T-cell (primary cell): ENCODE results near the gene TNFRSF1B. TPM values are rescaled to one million over a fixed set of nuclear protein-coding genes. Genes with fewer than 3 reads are reported as not detected.

ENCODE experiments used
- ATAC-seq, 4 experiments: fragments of 200-7000 bp in 3 of 4; fragments of 150-1000 bp in 1 of 4; cut with Tn5 transposase; replicated peaks in 1 of 4; 1 replicate in 3 of 4; 2 replicates in 1 of 4; pipeline ENCODE4 v1.10.0; 2021; ENCODE audit warnings: moderate library complexity in 3 of 4, mild to moderate bottlenecking in 2 of 4, moderate number of reproducible peaks in 1 of 4
- CTCF ChIA-PET, 2 donors: fragments of 300-600 bp; sonication (Branson Sonifier 250); formaldehyde crosslinking; loops; one replicate each; lab custom pipeline; 2022; ENCODE audit warnings: antibody characterized with exemption in 2 of 2; lab: Charles Lee
- POLR2A ChIA-PET, 2 donors: fragments of 300-600 bp; sonication (Branson Sonifier 250); formaldehyde crosslinking; loops; one replicate each; lab custom pipeline; 2022; ENCODE audit warnings: antibody characterized with exemption in 2 of 2; lab: Charles Lee
- DNase-seq, 35 experiments: peaks; one replicate each; pipeline versions ENCODE4 v3.0.0 to v3.0.0-alpha.2; 2013 to 2023
- H3K27ac ChIP-seq: one replicate; pipeline ENCODE4 v1.5.1; 2013; ENCODE audit warnings: low read length
- H3K27me3 ChIP-seq, 2 experiments: replicated peaks in 1 of 2; 1 replicate in 1 of 2; 2 replicates in 1 of 2; pipeline versions ENCODE4 v1.6.1 to v1.7.0; 2013; ENCODE audit warnings: low read length in 1 of 2, mixed read lengths in 1 of 2; ENCODE audit not compliant: control insufficient read depth in 2 of 2, insufficient read depth in 2 of 2; ENCODE audit errors: extremely low read depth in 1 of 2
- H3K36me3 ChIP-seq, 2 donors: 1 replicate in 1 of 2; 2 replicates in 1 of 2; pipeline versions ENCODE4 v1.6.1 to v1.7.0; 2013; ENCODE audit warnings: low read length in 1 of 2; ENCODE audit not compliant: control insufficient read depth in 2 of 2, insufficient read depth in 1 of 2; ENCODE audit errors: extremely low read depth in 1 of 2
- H3K4me1 ChIP-seq, 2 experiments: 1 replicate in 1 of 2; 2 replicates in 1 of 2; pipeline versions ENCODE4 v1.6.1 to v1.7.0; 2013; ENCODE audit warnings: low read length in 2 of 2, mixed read lengths in 1 of 2; ENCODE audit not compliant: insufficient read depth in 2 of 2, control insufficient read depth in 1 of 2; ENCODE audit errors: extremely low read depth in 1 of 2
- H3K4me3 ChIP-seq, 2 donors: 1 replicate in 1 of 2; 2 replicates in 1 of 2; pipeline versions ENCODE4 v1.5.1 to v1.7.0; 2013; ENCODE audit warnings: mild to moderate bottlenecking in 2 of 2, low read length in 1 of 2, moderate library complexity in 1 of 2; ENCODE audit not compliant: control insufficient read depth in 1 of 2; ENCODE audit errors: extremely low read depth in 1 of 2
- H3K9me3 ChIP-seq: 2 replicates; pipeline ENCODE4 v1.7.0; 2013
- H3K27ac Mint-ChIP-seq, 2 donors: one replicate each; pipeline ENCODE4 v1.8.0; 2020 to 2021; ENCODE audit warnings: mild to moderate bottlenecking in 2 of 2, mixed read lengths in 2 of 2
- H3K27me3 Mint-ChIP-seq, 2 donors: one replicate each; pipeline ENCODE4 v1.8.0; 2021 to 2022; ENCODE audit warnings: mixed read lengths in 2 of 2
- H3K36me3 Mint-ChIP-seq: one replicate; pipeline ENCODE4 v1.8.0; 2021; ENCODE audit warnings: mixed read lengths
- H3K4me1 Mint-ChIP-seq, 3 donors: one replicate each; pipeline ENCODE4 v1.8.0; 2020 to 2022; ENCODE audit warnings: mixed read lengths in 3 of 3, mild to moderate bottlenecking in 1 of 3
- H3K4me3 Mint-ChIP-seq, 3 donors: one replicate each; pipeline ENCODE4 v1.8.0; 2020 to 2022; ENCODE audit warnings: mild to moderate bottlenecking in 3 of 3, mixed read lengths in 3 of 3, moderate library complexity in 3 of 3
- H3K9me3 Mint-ChIP-seq, 3 donors: one replicate each; pipeline ENCODE4 v1.8.0; 2020 to 2022; ENCODE audit warnings: mixed read lengths in 3 of 3
- WGBS: methylation state at CpG from one replicate; pipeline ENCODE4 v1.1.5; 2013; ENCODE audit warnings: missing lambda C conversion rate; ENCODE audit not compliant: insufficient coverage; 5-methylcytosine and 5-hydroxymethylcytosine counted together
- total RNA-seq, 35 experiments: library from RNA in 6 of 35; stranded (reverse) in 6 of 35; fragments of 120-200 nt in 1 of 35; gene quantifications; one replicate each; pipeline versions ENCODE4 v1.2.1 to v1.2.4 and lab custom pipeline; 2013 to 2026

Gene TNFRSF1B
- total RNA-seq, 5 donors from 2014 or later (not counting 1 experiment from before 2014, with no cell fraction given): 55.0 to 130 (median 99.6) TPM

- H3K27me3 Mint-ChIP-seq: no peaks in the 10 kb centered on the region
- ATAC-seq (no peak), DNase-seq (peak in 1 of 35 experiments; percentile 48)
- peaks cover 6 to 37% (median 21%) of the 10 kb centered on the region in 3 donors for H3K4me1 Mint-ChIP-seq
- Histone ChIP-seq H3K9me3 (no peaks in the 10 kb centered on the region), H3K4me1 (peaks cover 2 to 55% of the 10 kb centered on the region in 2 experiments), H3K36me3 (peaks cover 43 to 73% of the 10 kb centered on the region in 2 donors), H3K4me3 (no peak overlapping the region), H3K27me3 (no peaks in the 10 kb centered on the region), H3K27ac (no peak overlapping the region)
- no peaks in the 10 kb centered on the region for H3K9me3 Mint-ChIP-seq
- ChIA-PET CTCF (interaction anchor here in 1 of 2 donors (0.6 to 1.0 kb wide), 3 partner anchors 10 to 72 kb away, joined by 3 to 4 read pairs (median 3); no protein-coding TSS in a partner anchor), POLR2A (interaction anchor here in 1 of 2 donors (0.6 kb wide), 1 partner anchor 69 kb away, joined by 3 read pairs; no protein-coding TSS in a partner anchor)
- H3K27ac Mint-ChIP-seq: peak overlapping the region in 1 of 2 donors; percentile 39
- WGBS: 98% methylated on average over 9 of the region's 20 CpGs
- H3K4me3 Mint-ChIP-seq: no peak overlapping the region
- H3K36me3 Mint-ChIP-seq: peaks cover 34% of the 10 kb centered on the region
These were observed 30.1 kb downstream of the TNFRSF1B start for GRCh38 chr1:12196641-12197482.

DNA sequence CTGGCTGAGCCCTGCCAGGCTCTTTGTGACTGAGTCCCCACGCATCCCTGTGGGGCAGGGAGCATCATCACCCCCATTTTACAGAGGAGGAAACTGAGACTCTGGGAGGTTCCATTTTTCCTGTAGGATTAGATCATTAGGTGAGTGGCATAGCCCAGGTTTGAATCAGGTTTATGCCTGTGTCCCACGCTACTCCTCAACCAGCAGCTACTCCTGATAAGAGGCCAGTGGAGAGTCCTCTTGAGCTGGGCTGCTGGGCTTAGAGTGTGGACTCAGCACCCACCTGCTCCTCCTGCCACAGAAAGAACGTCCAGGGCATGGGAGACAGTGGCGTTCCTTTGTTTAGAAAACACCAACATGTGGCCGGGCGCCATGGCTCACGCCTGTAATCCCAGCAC, 30.7 kb downstream of the TNFRSF1B start:
- WGBS: 100% methylated on average over 1 of the region's 7 CpGs
- Mint-ChIP-seq H3K9me3 (no peaks in the 10 kb centered on the region), H3K4me1 (peaks cover 10 to 41% (median 24%) of the 10 kb centered on the region in 3 donors), H3K27me3 (no peaks in the 10 kb centered on the region), H3K36me3 (peaks cover 35% of the 10 kb centered on the region), H3K27ac (no peak overlapping the region), H3K4me3 (no peak overlapping the region)
- Histone ChIP-seq H3K9me3 (no peaks in the 10 kb centered on the region), H3K27me3 (no peaks in the 10 kb centered on the region), H3K4me1 (peaks cover 2 to 59% of the 10 kb centered on the region in 2 experiments), H3K4me3 (no peak overlapping the region), H3K36me3 (peaks cover 44 to 71% of the 10 kb centered on the region in 2 donors), H3K27ac (no peak overlapping the region)
- ChIA-PET CTCF (interaction anchor here in 1 of 2 donors (0.7 to 1.0 kb wide), 2 partner anchors 18 to 73 kb away, joined by 3 to 4 read pairs; no protein-coding TSS in a partner anchor), POLR2A (no interaction called here)
- ATAC-seq (no peak), DNase-seq (no peak)

- H3K27ac ChIP-seq: no peak overlapping the region
- peaks cover 32 to 52% (median 47%) of the 10 kb centered on the region in 3 donors for H3K4me1 Mint-ChIP-seq
- H3K27me3 Mint-ChIP-seq: no peaks in the 10 kb centered on the region
- WGBS: 81% methylated on average over 3 of the region's 7 CpGs
- H3K36me3 Mint-ChIP-seq: peaks cover 23% of the 10 kb centered on the region
- H3K4me3 Mint-ChIP-seq: no peak overlapping the region
- H3K9me3 ChIP-seq: no peaks in the 10 kb centered on the region
- DNase-seq: no peak
- peaks cover 2 to 69% of the 10 kb centered on the region in 2 experiments for H3K4me1 ChIP-seq
- ATAC-seq: no peak
- no peaks in the 10 kb centered on the region for H3K27me3 ChIP-seq
- peaks cover 25 to 61% of the 10 kb centered on the region in 2 donors for H3K36me3 ChIP-seq
- CTCF ChIA-PET: interaction anchor here in 1 of 2 donors (1.3 kb wide), 1 partner anchor 76 kb away, joined by 3 read pairs; no protein-coding TSS in a partner anchor
- H3K9me3 Mint-ChIP-seq: no peaks in the 10 kb centered on the region
- no peak overlapping the region for H3K4me3 ChIP-seq
- POLR2A ChIA-PET: no interaction called here
- H3K27ac Mint-ChIP-seq: peak overlapping the region; percentile 36 to 71
These were observed 33.4 kb downstream of the TNFRSF1B start for GRCh38 chr1:12200208-12200607.

DNA sequence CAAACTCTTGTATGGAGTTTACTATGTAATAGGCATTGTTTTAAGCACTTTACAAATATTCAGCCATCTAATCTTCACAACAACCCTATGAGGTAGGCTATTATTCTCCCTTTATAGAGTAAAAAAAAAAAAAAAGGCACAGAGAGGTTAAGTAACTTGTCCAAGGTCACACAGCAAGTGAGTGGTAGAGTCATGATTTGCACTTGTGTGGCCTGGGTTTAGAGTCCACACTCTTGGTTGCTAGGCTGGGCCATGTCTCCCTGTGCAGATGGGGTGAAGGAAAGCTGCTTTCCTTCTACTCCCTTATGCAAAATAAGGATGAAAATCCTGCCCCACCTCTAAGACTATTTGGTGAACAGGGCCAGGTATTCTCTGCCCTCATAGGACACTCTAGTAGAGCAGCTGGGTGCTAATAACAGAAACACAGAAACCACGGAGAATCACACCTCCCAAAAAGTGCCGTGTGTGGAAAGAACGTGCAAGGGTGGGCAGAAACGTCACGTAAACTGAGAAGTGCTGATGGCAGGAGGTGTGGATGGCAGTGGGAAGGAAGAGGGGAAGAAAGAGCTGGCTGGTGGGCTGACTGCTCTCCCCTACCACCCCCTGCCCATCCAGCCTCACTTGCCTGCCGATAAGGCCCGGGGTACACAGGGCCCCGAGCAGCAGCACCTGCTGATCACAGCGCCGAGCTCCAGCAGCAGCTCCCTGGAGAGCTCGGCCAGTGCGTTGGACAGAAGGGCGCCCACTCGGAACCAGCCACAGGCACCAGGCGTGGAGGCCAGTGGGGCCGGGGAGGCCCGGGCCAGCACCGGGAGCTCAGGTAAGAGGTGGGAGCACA, 34.8 kb downstream of the TNFRSF1B start:
- no peak overlapping the region for H3K4me3 ChIP-seq

GRCh38 chr1:12202190-12202497, 35.4 kb downstream of the TNFRSF1B start:
- Mint-ChIP-seq H3K9me3 (no peaks in the 10 kb centered on the region), H3K4me3 (peak overlapping the region in 1 of 3 donors; percentile 17), H3K27ac (peak overlapping the region; percentile 81 to 86), H3K27me3 (no peaks in the 10 kb centered on the region), H3K36me3 (peaks cover 30% of the 10 kb centered on the region), H3K4me1 (peaks cover 31 to 56% (median 49%) of the 10 kb centered on the region in 3 donors)
- Histone ChIP-seq H3K36me3 (peaks cover 22 to 62% of the 10 kb centered on the region in 2 donors), H3K9me3 (no peaks in the 10 kb centered on the region), H3K4me3 (no peak overlapping the region), H3K27ac (peak overlapping the region; percentile 39), H3K27me3 (no peaks in the 10 kb centered on the region), H3K4me1 (peaks cover 0 to 67% of the 10 kb centered on the region in 2 experiments)
- ChIA-PET POLR2A (interaction anchor here in 1 of 2 donors (0.8 kb wide), 1 partner anchor 24 kb away, joined by 3 read pairs; no protein-coding TSS in a partner anchor), CTCF (interaction anchor here in 1 of 2 donors (2.2 kb wide), 1 partner anchor 24 kb away, joined by 6 read pairs; no protein-coding TSS in a partner anchor)
- ATAC-seq (no peak), DNase-seq (no peak)
- WGBS: 86% methylated on average over 1 of the region's 6 CpGs

More for the DNA sequence above, 34.8 kb downstream of the TNFRSF1B start:
- Mint-ChIP-seq H3K27ac (peak overlapping the region; percentile 50 to 68), H3K9me3 (no peaks in the 10 kb centered on the region), H3K4me1 (peaks cover 31 to 56% (median 49%) of the 10 kb centered on the region in 3 donors), H3K27me3 (no peaks in the 10 kb centered on the region), H3K4me3 (no peak overlapping the region), H3K36me3 (peaks cover 27% of the 10 kb centered on the region)
- ATAC-seq: peak in 2 of 4 experiments; percentile 16 to 53
- 62% methylated on average over 12 of the region's 18 CpGs for WGBS
- no peaks in the 10 kb centered on the region for H3K9me3 ChIP-seq
- peak overlapping the region; percentile 39 for H3K27ac ChIP-seq
- POLR2A ChIA-PET: interaction anchor here in 1 of 2 donors (0.8 kb wide), 1 partner anchor 23 kb away, joined by 3 read pairs; no protein-coding TSS in a partner anchor
- H3K36me3 ChIP-seq: peaks cover 22 to 59% of the 10 kb centered on the region in 2 donors
- CTCF ChIA-PET: interaction anchor here in 1 of 2 donors (2.2 kb wide), 1 partner anchor 24 kb away, joined by 6 read pairs; no protein-coding TSS in a partner anchor
- H3K4me1 ChIP-seq: peaks cover 0 to 72% of the 10 kb centered on the region in 2 experiments
- DNase-seq: peak in 17 of 35 experiments; percentile 11 to 69 (median 32)
- no peaks in the 10 kb centered on the region for H3K27me3 ChIP-seq
